Measurements from ENCODE around the gene CGB8.

- no peak for TF ChIP-seq ZSCAN16 (tag by site-specific recombination; IDR thresholded peaks at IDR 0.05)
- no peak for TF ChIP-seq HOXA7 (CRISPR knock-in tag; IDR thresholded peaks at IDR 0.05; ENCODE audit: borderline replicate concordance)
- TF ChIP-seq ZNF10 (tag by site-specific recombination; IDR thresholded peaks at IDR 0.05), result no peak
- no peak for TF ChIP-seq CTCF (tag by site-specific recombination; IDR thresholded peaks at IDR 0.05)
Observed at GRCh38 chr19:49086296-49086695, 37.4 kb upstream of the CGB8 start.
